ENCODE data around the gene RHOBTB1. TPM values are rescaled to one million over a fixed set of nuclear protein-coding genes. Genes with fewer than 3 reads are reported as not detected.
A peak's percentile ranks its signal among the peaks of the same experiment; 100 is the strongest.

RHOBTB1 gene
- polyA plus RNA-seq, 1 donor, result 21.8 TPM

- no peaks in the 10 kb centered on the region for H3K9me3 ChIP-seq (ENCODE audit: control insufficient read depth, low read depth, low read length)
- H3K36me3 ChIP-seq (ENCODE audit: control insufficient read depth, insufficient read depth, low read length), result peaks cover 3% of the 10 kb centered on the region
- peak; percentile 32 to 67 for DNase-seq
- H3K27me3 ChIP-seq (ENCODE audit: control insufficient read depth, insufficient read depth, low read length), result no peaks in the 10 kb centered on the region
- no CpG with 5 or more reads among the region's 13 CpGs for WGBS (ENCODE audit: insufficient coverage, low lambda C conversion rate)
- peaks cover 5% of the 10 kb centered on the region for H3K4me1 ChIP-seq (ENCODE audit: control insufficient read depth, insufficient read depth, low read length)
- H3K27ac ChIP-seq (ENCODE audit: low read length), result peak overlapping the region; percentile 94
- H3K4me3 ChIP-seq (ENCODE audit: low read length), result peak overlapping the region; percentile 81
Observed at GRCh38 chr10:60942788-60943315, 1.1 kb downstream of the RHOBTB1 start.

DNA sequence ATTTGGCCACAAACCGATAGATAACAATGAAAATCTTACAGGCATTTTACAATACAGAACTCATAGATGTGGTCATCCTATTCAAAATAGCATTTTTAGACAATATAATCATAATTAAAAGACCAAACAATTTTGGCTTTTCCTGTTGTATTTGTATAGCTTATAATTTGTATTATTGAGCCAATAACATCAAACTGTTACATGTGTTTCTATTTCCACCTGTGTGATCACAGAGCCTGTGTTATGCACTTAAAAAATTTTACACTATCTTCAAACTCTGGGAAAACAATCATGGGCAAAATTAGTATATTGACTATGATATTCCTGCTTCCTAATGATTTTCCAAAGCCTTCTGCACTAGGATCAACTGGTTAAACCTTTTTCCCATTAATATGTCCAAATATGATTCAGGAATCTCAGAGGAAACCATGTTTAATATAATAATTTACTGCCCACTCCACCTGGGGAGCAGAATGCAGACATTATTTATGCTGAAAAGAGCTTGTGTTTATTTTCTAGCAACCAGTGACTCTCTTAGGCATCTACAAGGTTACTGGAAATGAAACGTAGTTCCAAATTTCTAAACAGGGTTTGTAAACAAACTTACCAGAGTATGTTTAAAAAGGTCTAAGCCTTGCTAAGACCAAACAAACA lies 1.7 kb downstream of the RHOBTB1 start:
- Histone ChIP-seq H3K9me3 (ENCODE audit: control insufficient read depth, low read depth, low read length) (no peaks in the 10 kb centered on the region), H3K4me3 (ENCODE audit: low read length) (peak overlapping the region; percentile 81), H3K36me3 (ENCODE audit: control insufficient read depth, insufficient read depth, low read length) (peaks cover 3% of the 10 kb centered on the region), H3K27ac (ENCODE audit: low read length) (peak overlapping the region; percentile 94), H3K4me1 (ENCODE audit: control insufficient read depth, insufficient read depth, low read length) (peaks cover 5% of the 10 kb centered on the region), H3K27me3 (ENCODE audit: control insufficient read depth, insufficient read depth, low read length) (no peaks in the 10 kb centered on the region)
- WGBS (ENCODE audit: insufficient coverage, low lambda C conversion rate), result 45% methylated on average over 2 of the region's 2 CpGs
- no peak for DNase-seq

GRCh38 chr10:60940446-60940845 lies 3.5 kb downstream of the RHOBTB1 start:
- Histone ChIP-seq H3K36me3 (ENCODE audit: control insufficient read depth, insufficient read depth, low read length) (peaks cover 3% of the 10 kb centered on the region), H3K27ac (ENCODE audit: low read length) (no peak overlapping the region), H3K4me1 (ENCODE audit: control insufficient read depth, insufficient read depth, low read length) (peaks cover 5% of the 10 kb centered on the region), H3K9me3 (ENCODE audit: control insufficient read depth, low read depth, low read length) (no peaks in the 10 kb centered on the region), H3K27me3 (ENCODE audit: control insufficient read depth, insufficient read depth, low read length) (no peaks in the 10 kb centered on the region), H3K4me3 (ENCODE audit: low read length) (no peak overlapping the region)
- no CpG with 5 or more reads among the region's 3 CpGs for WGBS (ENCODE audit: insufficient coverage, low lambda C conversion rate)
- DNase-seq, result no peak

DNA sequence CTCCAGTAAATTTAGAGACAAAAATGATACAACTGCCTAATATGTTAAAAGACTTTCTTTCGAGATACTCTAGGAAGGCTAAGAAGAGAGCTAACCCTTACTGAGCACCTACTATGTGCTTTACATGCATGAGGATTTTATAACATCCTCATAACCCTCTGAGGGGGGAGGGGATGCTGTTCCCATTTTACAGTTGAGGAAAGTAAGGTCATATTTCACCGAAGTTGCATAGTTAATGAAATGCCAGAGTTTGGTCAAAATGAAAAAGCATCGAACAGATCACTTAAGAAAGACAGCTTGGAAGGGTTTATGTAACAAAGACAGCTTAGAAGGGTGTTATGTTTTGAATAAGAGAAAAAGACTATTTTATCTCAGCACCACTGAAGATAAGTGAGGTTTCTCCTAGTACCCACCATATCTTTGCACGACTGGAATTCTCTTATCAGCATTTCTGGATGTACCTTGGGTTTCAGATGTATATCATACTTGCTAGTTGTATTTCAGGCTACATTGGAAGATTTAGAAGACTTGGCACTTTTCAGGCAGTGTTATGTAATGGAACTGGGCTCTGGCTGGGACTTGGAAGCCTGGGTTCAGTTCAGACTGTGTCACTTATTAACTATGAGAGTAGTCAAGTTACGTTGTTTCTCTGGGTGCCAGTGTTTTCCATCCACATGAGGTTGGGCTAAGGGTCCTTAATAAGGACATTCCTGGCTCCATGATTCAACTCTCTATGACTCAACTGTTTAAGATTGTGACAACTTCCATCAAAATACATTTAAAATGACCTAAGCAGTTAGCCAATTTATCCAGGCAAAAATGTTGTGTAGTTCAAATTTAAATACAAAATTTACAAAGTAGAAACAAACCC lies 6.0 kb downstream of the RHOBTB1 start:
- DNase-seq, result peak in 1 of 2 donors; percentile 31
- Histone ChIP-seq H3K4me1 (ENCODE audit: control insufficient read depth, insufficient read depth, low read length) (peaks cover under 1% of the 10 kb centered on the region), H3K9me3 (ENCODE audit: control insufficient read depth, low read depth, low read length) (no peaks in the 10 kb centered on the region), H3K27ac (ENCODE audit: low read length) (peak overlapping the region; percentile 25), H3K27me3 (ENCODE audit: control insufficient read depth, insufficient read depth, low read length) (no peaks in the 10 kb centered on the region), H3K36me3 (ENCODE audit: control insufficient read depth, insufficient read depth, low read length) (peaks cover 3% of the 10 kb centered on the region), H3K4me3 (ENCODE audit: low read length) (no peak overlapping the region)
- WGBS (ENCODE audit: insufficient coverage, low lambda C conversion rate), result 94% methylated on average over 2 of the region's 5 CpGs

- Histone ChIP-seq H3K36me3 (ENCODE audit: control insufficient read depth, insufficient read depth, low read length) (peaks cover 3% of the 10 kb centered on the region), H3K27ac (ENCODE audit: low read length) (no peak overlapping the region), H3K4me1 (ENCODE audit: control insufficient read depth, insufficient read depth, low read length) (peaks cover 3% of the 10 kb centered on the region), H3K27me3 (ENCODE audit: control insufficient read depth, insufficient read depth, low read length) (no peaks in the 10 kb centered on the region), H3K9me3 (ENCODE audit: control insufficient read depth, low read depth, low read length) (no peaks in the 10 kb centered on the region), H3K4me3 (ENCODE audit: low read length) (no peak overlapping the region)
- 50% methylated on average over 1 of the region's 4 CpGs for WGBS (ENCODE audit: insufficient coverage, low lambda C conversion rate)
- DNase-seq, result no peak
Observed at GRCh38 chr10:60937022-60937421, 7.0 kb downstream of the RHOBTB1 start.

GRCh38 chr10:60934215-60935175 lies 9.5 kb downstream of the RHOBTB1 start:
- Histone ChIP-seq H3K4me3 (ENCODE audit: low read length) (no peak overlapping the region), H3K27ac (ENCODE audit: low read length) (no peak overlapping the region), H3K9me3 (ENCODE audit: control insufficient read depth, low read depth, low read length) (no peaks in the 10 kb centered on the region), H3K4me1 (ENCODE audit: control insufficient read depth, insufficient read depth, low read length) (peaks cover 3% of the 10 kb centered on the region), H3K36me3 (ENCODE audit: control insufficient read depth, insufficient read depth, low read length) (peaks cover 7% of the 10 kb centered on the region), H3K27me3 (ENCODE audit: control insufficient read depth, insufficient read depth, low read length) (no peaks in the 10 kb centered on the region)
- 72% methylated on average over 4 of the region's 6 CpGs for WGBS (ENCODE audit: insufficient coverage, low lambda C conversion rate)
- DNase-seq, result no peak

- H3K4me1 ChIP-seq (ENCODE audit: control insufficient read depth, insufficient read depth, low read length), result peaks cover 3% of the 10 kb centered on the region
- no peaks in the 10 kb centered on the region for H3K9me3 ChIP-seq (ENCODE audit: control insufficient read depth, low read depth, low read length)
- no peak overlapping the region for H3K4me3 ChIP-seq (ENCODE audit: low read length)
- peaks cover 4% of the 10 kb centered on the region for H3K36me3 ChIP-seq (ENCODE audit: control insufficient read depth, insufficient read depth, low read length)
- H3K27me3 ChIP-seq (ENCODE audit: control insufficient read depth, insufficient read depth, low read length), result no peaks in the 10 kb centered on the region
- peak in 1 of 2 donors; percentile 30 for DNase-seq
- H3K27ac ChIP-seq (ENCODE audit: low read length), result no peak overlapping the region
- 20% methylated on average over 1 of the region's 4 CpGs for WGBS (ENCODE audit: insufficient coverage, low lambda C conversion rate)
Observed at GRCh38 chr10:60932756-60933155, 11.2 kb downstream of the RHOBTB1 start.

DNA sequence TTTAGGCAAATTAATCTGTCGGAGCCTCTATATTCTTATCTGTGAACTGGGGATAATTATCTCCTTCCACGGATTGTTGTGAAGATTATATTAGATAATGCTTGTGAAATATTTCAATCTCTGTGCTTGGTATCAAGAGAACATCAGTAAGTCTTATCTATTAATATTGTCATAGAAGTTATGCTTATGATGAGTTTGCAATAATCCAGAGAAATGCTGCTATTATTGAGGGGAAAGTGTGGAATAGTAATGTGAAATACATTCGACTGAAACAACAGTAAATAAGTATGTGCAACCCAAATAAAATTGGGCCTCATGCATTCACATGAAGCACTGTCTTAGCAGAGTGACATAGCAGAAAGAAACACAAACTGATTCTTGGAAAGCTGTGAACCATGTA lies 13.7 kb downstream of the RHOBTB1 start:
- no peaks in the 10 kb centered on the region for H3K27me3 ChIP-seq (ENCODE audit: control insufficient read depth, insufficient read depth, low read length)
- no peaks in the 10 kb centered on the region for H3K9me3 ChIP-seq (ENCODE audit: control insufficient read depth, low read depth, low read length)
- WGBS (ENCODE audit: insufficient coverage, low lambda C conversion rate), result 100% methylated on average over 1 of the region's 3 CpGs
- peaks cover 4% of the 10 kb centered on the region for H3K36me3 ChIP-seq (ENCODE audit: control insufficient read depth, insufficient read depth, low read length)
- no peak overlapping the region for H3K4me3 ChIP-seq (ENCODE audit: low read length)
- H3K27ac ChIP-seq (ENCODE audit: low read length), result no peak overlapping the region
- no peak for DNase-seq
- peaks cover 3% of the 10 kb centered on the region for H3K4me1 ChIP-seq (ENCODE audit: control insufficient read depth, insufficient read depth, low read length)

DNA sequence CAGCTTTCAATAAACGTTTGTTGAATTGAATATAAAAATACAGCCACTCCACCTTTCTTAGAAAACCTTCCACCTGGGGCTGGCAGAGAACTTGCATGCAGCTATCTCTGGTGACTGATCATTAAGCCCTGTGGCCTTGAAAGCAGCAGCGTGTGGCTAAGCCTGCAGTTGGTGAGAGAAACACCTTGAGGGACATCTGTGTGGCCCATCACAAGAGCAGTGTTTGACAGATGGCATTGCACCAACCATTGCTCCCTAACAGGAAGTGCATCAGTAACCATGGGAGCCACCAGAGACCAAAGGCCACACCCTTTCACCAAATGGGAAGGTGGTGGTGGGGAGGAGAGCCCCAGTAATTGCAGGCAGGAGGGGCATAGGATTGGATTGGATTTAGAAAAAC lies 22.4 kb downstream of the RHOBTB1 start:
- DNase-seq, result no peak
- H3K4me3 ChIP-seq (ENCODE audit: low read length), result no peak overlapping the region
- 60% methylated on average over 1 of the region's 2 CpGs for WGBS (ENCODE audit: insufficient coverage, low lambda C conversion rate)
- H3K4me1 ChIP-seq (ENCODE audit: control insufficient read depth, insufficient read depth, low read length), result no peaks in the 10 kb centered on the region
- H3K36me3 ChIP-seq (ENCODE audit: control insufficient read depth, insufficient read depth, low read length), result peaks cover 3% of the 10 kb centered on the region
- H3K9me3 ChIP-seq (ENCODE audit: control insufficient read depth, low read depth, low read length), result no peaks in the 10 kb centered on the region
- no peak overlapping the region for H3K27ac ChIP-seq (ENCODE audit: low read length)
- no peaks in the 10 kb centered on the region for H3K27me3 ChIP-seq (ENCODE audit: control insufficient read depth, insufficient read depth, low read length)

GRCh38 chr10:60920479-60920878 lies 23.5 kb downstream of the RHOBTB1 start:
- Histone ChIP-seq H3K9me3 (ENCODE audit: control insufficient read depth, low read depth, low read length) (no peaks in the 10 kb centered on the region), H3K27ac (ENCODE audit: low read length) (no peak overlapping the region), H3K4me3 (ENCODE audit: low read length) (no peak overlapping the region), H3K4me1 (ENCODE audit: control insufficient read depth, insufficient read depth, low read length) (no peaks in the 10 kb centered on the region), H3K27me3 (ENCODE audit: control insufficient read depth, insufficient read depth, low read length) (no peaks in the 10 kb centered on the region), H3K36me3 (ENCODE audit: control insufficient read depth, insufficient read depth, low read length) (peaks cover 6% of the 10 kb centered on the region)
- 100% methylated on average over 2 of the region's 4 CpGs for WGBS (ENCODE audit: insufficient coverage, low lambda C conversion rate)
- no peak for DNase-seq

Data from large intestine (tissue), 3 donors.